ENCODE measurements around the gene COA4. TPM values are rescaled to one million over a fixed set of nuclear protein-coding genes. Genes with fewer than 3 reads are reported as not detected.

COA4 gene
- total RNA-seq, 1 experiment from 2014 or later: 367 TPM

- Histone ChIP-seq H3K4me1 (ENCODE audit: insufficient read depth, low read length) (peaks cover 20% of the 10 kb centered on the region), H3K79me2 (ENCODE audit: low read length) (no peaks in the 10 kb centered on the region), H3K9me3 (ENCODE audit: low read length) (no peaks in the 10 kb centered on the region), H3K4me3 (ENCODE audit: low read length) (no peak overlapping the region), H3K9ac (ENCODE audit: low read length) (no peak overlapping the region), H4K20me1 (ENCODE audit: low read length) (no peaks in the 10 kb centered on the region), H3K36me3 (ENCODE audit: low read depth, low read length) (peaks cover 5% of the 10 kb centered on the region; the same call in 1 of the 2 replicates), H3K27me3 (ENCODE audit: low read length) (no peaks in the 10 kb centered on the region), H3F3A (ENCODE audit: low read length, unreplicated experiment) (no peaks in the 10 kb centered on the region), H2AFZ (ENCODE audit: low read length) (no peak overlapping the region), H3K9me2 (replicated peaks; ENCODE audit: low read length) (no peaks in the 10 kb centered on the region), H3K27ac (ENCODE audit: low read length) (peak overlapping the region; percentile 35), H3K4me2 (ENCODE audit: low read length) (peak overlapping the region; percentile 39)
- no TSS peak for BruUV-seq (replicated peaks)
- intact Hi-C loops (cut with micrococcal nuclease): no loop called here
- ChIA-PET POLR2A (ENCODE audit: unreplicated experiment) (no interaction called here), CTCF (no interaction called here)
- ATAC-seq (peak; percentile 90), DNase-seq (peak; percentile 73)
- TF ChIP-seq EZH2 (IDR thresholded peaks at IDR 0.05; ENCODE audit: low read length, unreplicated experiment) (no peak), EZH2phosphoT487 (IDR thresholded peaks at IDR 0.05; ENCODE audit: borderline replicate concordance, low read length) (no peak), CTCF (conservative IDR thresholded peaks at IDR 0.05; ENCODE audit: low read depth, low read length) (no peak)
Measured at GRCh38 chr11:73894725-73895335, 18.2 kb upstream of the COA4 start.

- ChIA-PET POLR2A (ENCODE audit: unreplicated experiment) (no interaction called here), CTCF (no interaction called here)
- BruUV-seq (replicated peaks): no TSS peak
Measured at GRCh38 chr11:73893041-73893440, 16.4 kb upstream of the COA4 start.

More at GRCh38 chr11:73893041-73893440, 16.4 kb upstream of the COA4 start:
- Histone ChIP-seq H3K27me3 (ENCODE audit: low read length) (no peaks in the 10 kb centered on the region), H2AFZ (ENCODE audit: low read length) (no peak overlapping the region), H3F3A (ENCODE audit: low read length, unreplicated experiment) (no peaks in the 10 kb centered on the region), H3K9ac (ENCODE audit: low read length) (no peak overlapping the region), H3K4me1 (ENCODE audit: insufficient read depth, low read length) (peaks cover 34% of the 10 kb centered on the region), H3K36me3 (ENCODE audit: low read depth, low read length) (peaks cover 4% of the 10 kb centered on the region; the same call in 1 of the 2 replicates), H3K4me2 (ENCODE audit: low read length) (no peak overlapping the region), H4K20me1 (ENCODE audit: low read length) (no peaks in the 10 kb centered on the region), H3K9me2 (replicated peaks; ENCODE audit: low read length) (no peaks in the 10 kb centered on the region), H3K9me3 (ENCODE audit: low read length) (no peaks in the 10 kb centered on the region), H3K27ac (ENCODE audit: low read length) (no peak overlapping the region), H3K79me2 (ENCODE audit: low read length) (no peaks in the 10 kb centered on the region), H3K4me3 (ENCODE audit: low read length) (no peak overlapping the region)
- TF ChIP-seq EZH2phosphoT487 (IDR thresholded peaks at IDR 0.05; ENCODE audit: borderline replicate concordance, low read length) (no peak), EZH2 (IDR thresholded peaks at IDR 0.05; ENCODE audit: low read length, unreplicated experiment) (no peak), CTCF (conservative IDR thresholded peaks at IDR 0.05; ENCODE audit: low read depth, low read length) (no peak)
- intact Hi-C loops (cut with micrococcal nuclease): no loop called here
- ATAC-seq: no peak
- DNase-seq: no peak

Data from PC-3 (cell line).